ENCODE data around the gene EXOC4.

EXOC4 gene

GRCh38 chr7:133934262-133934976 lies 681.5 kb downstream of the EXOC4 start:
- DNase-seq (ENCODE audit: low read depth in 2 of 2): no peak

GRCh38 chr7:133934977-133935330 lies 682.1 kb downstream of the EXOC4 start:
- no peak for DNase-seq (ENCODE audit: low read depth in 2 of 2)

GRCh38 chr7:133936074-133936473 lies 683.2 kb downstream of the EXOC4 start:
- no peak for DNase-seq (ENCODE audit: low read depth in 2 of 2)

- no peak for DNase-seq (ENCODE audit: low read depth in 2 of 2)
Measured at GRCh38 chr7:133937786-133938185, 684.9 kb downstream of the EXOC4 start.

GRCh38 chr7:133940368-133940767 lies 687.5 kb downstream of the EXOC4 start:
- DNase-seq (ENCODE audit: low read depth in 2 of 2): no peak

- DNase-seq (ENCODE audit: low read depth in 2 of 2): no peak
Measured at GRCh38 chr7:133941496-133941895, 688.6 kb downstream of the EXOC4 start.

GRCh38 chr7:133945497-133945896 lies 692.6 kb downstream of the EXOC4 start:
- no peak for DNase-seq (ENCODE audit: low read depth in 2 of 2)

GRCh38 chr7:133947458-133948254 lies 694.8 kb downstream of the EXOC4 start:
- DNase-seq (ENCODE audit: low read depth in 2 of 2): no peak

GRCh38 chr7:133948588-133948987 lies 695.7 kb downstream of the EXOC4 start:
- DNase-seq (ENCODE audit: low read depth in 2 of 2): no peak

- no peak for DNase-seq (ENCODE audit: low read depth in 2 of 2)
Measured at GRCh38 chr7:133950855-133951254, 698.0 kb downstream of the EXOC4 start.

GRCh38 chr7:133955208-133955607 lies 702.3 kb downstream of the EXOC4 start:
- DNase-seq (ENCODE audit: low read depth in 2 of 2): no peak

- DNase-seq (ENCODE audit: low read depth in 2 of 2): no peak
Measured at GRCh38 chr7:133957845-133958244, 705.0 kb downstream of the EXOC4 start.

- no peak for DNase-seq (ENCODE audit: low read depth in 2 of 2)
Measured at GRCh38 chr7:133958822-133959221, 705.9 kb downstream of the EXOC4 start.

GRCh38 chr7:133959505-133959904 lies 706.6 kb downstream of the EXOC4 start:
- no peak for DNase-seq (ENCODE audit: low read depth in 2 of 2)

- DNase-seq (ENCODE audit: low read depth in 2 of 2): no peak
Measured at GRCh38 chr7:133961724-133962123, 708.8 kb downstream of the EXOC4 start.

GRCh38 chr7:133962646-133963045 lies 709.8 kb downstream of the EXOC4 start:
- DNase-seq (ENCODE audit: low read depth in 2 of 2): no peak

GRCh38 chr7:133963629-133964028 lies 710.8 kb downstream of the EXOC4 start:
- DNase-seq (ENCODE audit: low read depth in 2 of 2): no peak

GRCh38 chr7:133971625-133972024 lies 718.7 kb downstream of the EXOC4 start:
- no peak for DNase-seq (ENCODE audit: low read depth in 2 of 2)

GRCh38 chr7:133973710-133974109 lies 720.8 kb downstream of the EXOC4 start:
- DNase-seq (ENCODE audit: low read depth in 2 of 2): no peak

- DNase-seq (ENCODE audit: low read depth in 2 of 2): no peak
Measured at GRCh38 chr7:133975130-133975529, 722.3 kb downstream of the EXOC4 start.

GRCh38 chr7:133976140-133976539 lies 723.3 kb downstream of the EXOC4 start:
- DNase-seq (ENCODE audit: low read depth in 2 of 2): no peak

GRCh38 chr7:133977409-133978274 lies 724.8 kb downstream of the EXOC4 start:
- no peak for DNase-seq (ENCODE audit: low read depth in 2 of 2)
